T-helper 22 cell (primary cell): ENCODE results near the gene NAT14.

Experiments used
- DNase-seq: peaks from one replicate; pipeline ENCODE4 v3.0.0-alpha.2; 2020; ENCODE audit warnings: low read depth

Gene NAT14

GRCh38 chr19:55536366-55536765 lies 51.4 kb downstream of the NAT14 start:
- DNase-seq: no peak
